NCI-H2196 (cell line): ENCODE measurements around the gene ZNF628.
A peak's percentile ranks its signal among the peaks of the same experiment; 100 is the strongest.

Source experiments
- DNase-seq: peaks from one replicate; lab custom pipeline; 2025; ENCODE audit not compliant: unreplicated experiment; lab: John Stamatoyannopoulos, UW

ZNF628 gene

DNA sequence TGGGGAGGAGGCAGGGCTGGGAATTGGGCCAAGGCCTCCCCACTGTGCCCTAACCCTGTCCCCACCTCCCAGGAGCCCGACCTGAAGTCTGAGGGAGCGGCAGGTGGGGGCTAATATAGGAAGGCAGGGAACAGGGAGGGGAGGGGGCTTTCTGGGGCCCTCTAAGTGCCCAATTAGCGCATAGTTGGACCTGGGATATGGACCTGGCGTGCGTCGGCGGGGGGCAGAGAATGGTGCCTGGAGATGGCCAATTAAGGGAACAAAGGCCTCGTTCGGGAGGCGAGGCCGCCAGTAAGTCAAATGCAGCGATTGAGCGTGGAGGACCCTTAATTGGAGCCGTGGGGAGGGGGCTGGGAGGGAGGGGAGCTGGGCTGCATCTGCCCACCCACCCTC, 11.8 kb upstream of the ZNF628 start, which contains the start of gene C19orf85:
TSS of gene C19orf85 (minus strand) at position 90 of the 393 bp plus-strand sequence. CDS start 197 bp downstream, outside the sequence.
- DNase-seq = no peak

DNA sequence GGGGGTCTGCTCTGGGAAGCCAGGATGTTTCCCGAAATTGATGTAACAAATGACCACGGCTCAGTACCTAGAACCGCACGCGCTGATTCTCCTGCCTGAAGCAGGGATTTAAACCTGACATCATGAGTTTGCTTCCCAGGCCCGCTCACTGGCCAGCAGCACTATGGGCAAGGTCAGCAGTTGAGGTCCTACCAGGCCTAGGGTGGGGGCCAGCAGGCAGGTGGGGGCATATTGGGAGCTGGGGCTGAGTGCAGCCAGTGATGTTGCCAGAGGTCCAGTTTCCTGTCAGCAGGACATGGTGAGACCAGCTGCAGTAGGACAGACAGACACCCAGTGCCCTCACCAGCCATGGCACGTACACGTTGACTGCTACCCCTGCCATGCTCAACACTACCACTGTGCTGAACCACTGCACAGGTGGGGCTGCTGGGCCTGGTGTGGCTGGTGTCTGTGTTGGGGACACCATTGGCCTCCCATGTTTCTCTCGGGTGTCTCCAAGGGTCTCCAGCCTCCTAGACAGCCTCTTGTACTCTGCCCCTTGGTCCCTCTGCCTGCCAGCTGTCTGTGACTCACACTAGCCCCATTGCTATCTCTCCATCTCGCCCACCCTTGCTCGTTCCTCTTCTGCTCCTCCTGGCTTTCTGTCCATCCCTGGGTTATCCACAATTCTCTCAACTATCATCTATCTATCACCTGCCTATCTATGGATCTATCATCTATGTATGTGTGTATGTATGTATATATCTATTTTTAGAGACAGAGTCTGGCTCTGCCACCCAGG, 10.8 kb upstream of the ZNF628 start:
- DNase-seq = no peak

DNA sequence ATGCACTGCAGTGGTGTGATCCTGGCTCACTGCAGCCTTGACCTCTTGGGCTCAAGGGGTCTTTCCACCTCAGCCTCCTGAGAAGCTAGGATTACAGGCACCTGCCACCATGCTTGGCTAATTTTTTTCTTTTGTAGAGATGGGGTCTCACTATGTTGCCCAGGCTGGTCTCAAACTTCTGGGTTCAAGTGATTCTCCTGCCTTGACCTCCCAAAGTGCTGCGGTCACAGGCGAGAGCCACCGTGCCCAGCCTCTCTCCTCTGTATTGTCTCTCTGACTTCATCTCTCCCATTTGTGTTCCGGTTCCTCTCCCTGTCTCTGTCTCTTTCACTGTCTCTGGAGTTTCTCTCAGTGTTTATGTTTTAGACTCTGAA, 10.2 kb upstream of the ZNF628 start:
- DNase-seq = no peak

GRCh38 chr19:55467236-55468053, 9.0 kb upstream of the ZNF628 start:
- DNase-seq = peak; percentile 49

- DNase-seq = no peak
Measured at GRCh38 chr19:55468054-55468393, 8.4 kb upstream of the ZNF628 start.

DNA sequence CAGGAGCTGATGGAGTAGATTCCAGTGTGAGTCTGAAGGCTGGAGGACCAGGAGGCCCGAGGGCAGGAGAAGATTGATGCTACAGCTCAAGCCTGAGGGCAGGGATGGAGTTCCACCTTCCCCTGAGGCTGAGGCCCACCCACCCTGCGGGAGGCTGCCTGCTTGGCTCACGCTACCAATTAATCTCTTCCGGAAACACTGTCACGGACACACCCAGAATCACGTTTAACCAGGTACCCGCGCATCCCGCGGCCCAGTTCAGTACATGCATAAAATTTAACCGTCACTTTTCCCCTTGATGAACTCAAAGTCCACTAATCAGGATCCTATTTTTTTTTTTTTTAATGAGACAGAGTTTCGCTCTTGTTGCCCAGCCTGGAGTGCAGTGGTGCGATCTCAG, 5.2 kb upstream of the ZNF628 start:
- DNase-seq = no peak

- DNase-seq = no peak
Measured at GRCh38 chr19:55472463-55472862, 4.0 kb upstream of the ZNF628 start.

- DNase-seq = no peak
Measured at GRCh38 chr19:55473225-55474012, 3.0 kb upstream of the ZNF628 start.

GRCh38 chr19:55474269-55475265, 1.9 kb upstream of the ZNF628 start:
- DNase-seq = no peak

GRCh38 chr19:55477905-55478304, 1.5 kb downstream of the ZNF628 start:
- no peak for DNase-seq

- no peak for DNase-seq
Measured at GRCh38 chr19:55478364-55478763, 1.9 kb downstream of the ZNF628 start.

DNA sequence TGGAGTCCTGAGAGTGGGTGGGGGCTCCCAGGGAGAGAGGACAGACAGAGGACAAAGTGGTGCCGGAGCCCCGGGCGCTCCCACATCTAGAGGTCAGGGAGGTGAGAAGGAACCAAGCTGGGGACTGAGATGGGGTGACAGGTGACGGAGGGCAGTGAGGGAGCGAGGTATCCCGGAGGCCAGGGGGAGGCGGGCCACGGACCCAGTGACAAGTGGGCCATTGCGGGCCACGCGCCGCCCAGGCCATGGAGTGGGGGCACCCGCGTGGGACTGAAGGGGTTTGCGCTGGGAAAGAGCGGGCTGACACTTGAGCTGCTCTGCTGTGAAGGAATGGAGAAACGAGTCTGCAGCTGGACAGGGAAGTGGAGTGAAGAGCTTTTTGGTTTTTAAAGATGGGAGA, 2.6 kb downstream of the ZNF628 start:
- DNase-seq = no peak

DNA sequence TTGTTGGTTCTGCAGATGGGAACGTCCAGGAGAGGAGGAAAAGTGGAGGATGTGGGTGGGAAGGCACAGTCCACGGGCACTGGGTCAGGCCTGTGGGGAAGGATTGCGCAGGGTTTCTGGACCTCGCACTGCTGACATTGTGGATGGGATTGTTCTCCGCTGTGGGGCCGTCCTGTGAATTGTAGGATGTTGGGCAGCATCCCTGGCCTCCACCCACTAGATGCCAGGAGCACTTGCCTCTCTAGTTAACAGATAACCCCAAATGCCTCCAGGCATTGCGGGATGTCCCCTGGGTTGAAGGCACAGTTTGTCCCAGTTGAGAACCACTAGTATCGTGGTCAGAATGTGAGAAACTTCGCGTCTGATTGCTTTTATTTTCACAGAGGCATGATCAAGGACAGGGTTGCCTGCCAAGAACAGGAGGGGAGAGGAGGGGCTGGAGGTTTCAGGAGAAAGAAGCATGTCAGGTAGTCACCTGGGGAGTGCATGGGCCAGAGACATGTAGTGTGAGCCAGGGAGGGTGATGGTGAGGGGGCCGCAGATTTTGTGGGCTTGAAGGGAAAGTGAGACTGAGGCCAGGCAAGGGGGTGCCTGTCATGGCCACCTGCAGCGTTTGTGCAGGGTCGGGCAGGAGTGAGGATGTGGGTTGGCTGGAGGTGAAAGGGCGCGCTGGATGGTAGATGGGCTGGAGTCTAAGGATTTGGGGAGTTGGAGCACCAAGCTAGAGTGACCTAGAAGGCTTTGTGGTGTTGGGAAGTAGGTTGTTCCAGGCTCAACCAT, 3.2 kb downstream of the ZNF628 start:
- no peak for DNase-seq

DNA sequence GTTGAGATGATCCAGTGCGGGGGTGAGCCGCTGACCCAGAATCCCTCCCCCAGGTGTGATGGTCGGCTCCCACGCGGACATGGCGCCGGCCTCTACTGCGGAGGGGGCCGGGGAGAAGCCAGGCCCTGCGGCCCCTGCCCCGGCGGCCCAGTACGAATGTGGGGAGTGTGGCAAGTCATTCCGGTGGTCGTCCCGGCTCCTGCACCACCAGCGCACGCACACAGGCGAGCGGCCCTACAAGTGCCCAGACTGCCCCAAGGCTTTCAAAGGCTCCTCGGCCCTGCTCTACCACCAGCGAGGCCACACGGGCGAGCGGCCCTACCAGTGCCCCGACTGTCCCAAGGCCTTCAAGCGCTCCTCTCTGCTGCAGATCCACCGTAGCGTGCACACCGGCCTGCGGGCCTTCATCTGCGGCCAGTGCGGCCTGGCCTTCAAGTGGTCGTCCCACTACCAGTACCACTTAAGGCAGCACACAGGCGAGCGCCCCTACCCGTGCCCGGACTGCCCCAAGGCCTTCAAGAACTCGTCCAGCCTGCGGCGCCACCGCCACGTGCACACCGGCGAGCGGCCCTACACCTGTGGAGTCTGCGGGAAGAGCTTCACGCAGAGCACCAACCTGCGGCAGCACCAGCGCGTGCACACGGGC, 4.9 kb downstream of the ZNF628 start:
- no peak for DNase-seq

DNA sequence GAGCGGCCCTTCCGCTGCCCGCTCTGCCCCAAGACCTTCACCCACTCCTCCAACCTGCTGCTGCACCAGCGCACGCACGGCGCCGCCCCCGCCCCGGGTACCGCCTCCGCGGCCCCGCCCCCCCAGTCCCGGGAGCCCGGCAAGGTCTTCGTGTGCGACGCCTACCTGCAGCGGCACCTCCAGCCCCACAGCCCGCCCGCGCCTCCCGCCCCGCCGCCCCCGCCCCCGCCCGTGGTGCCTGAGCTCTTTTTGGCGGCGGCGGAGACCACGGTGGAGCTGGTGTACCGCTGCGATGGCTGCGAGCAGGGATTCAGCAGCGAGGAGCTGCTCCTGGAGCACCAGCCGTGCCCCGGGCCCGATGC, 5.4 kb downstream of the ZNF628 start:
- DNase-seq = no peak

GRCh38 chr19:55482156-55482961, 5.9 kb downstream of the ZNF628 start:
- DNase-seq = no peak

GRCh38 chr19:55482967-55483705, 6.7 kb downstream of the ZNF628 start:
- DNase-seq = no peak
